DMS 273 (cell line): ENCODE results near the gene SPATA32.

Experiments
- DNase-seq: peaks from one replicate; lab custom pipeline; 2025; ENCODE audit not compliant: unreplicated experiment; lab: John Stamatoyannopoulos, UW

The SPATA32 gene

DNA sequence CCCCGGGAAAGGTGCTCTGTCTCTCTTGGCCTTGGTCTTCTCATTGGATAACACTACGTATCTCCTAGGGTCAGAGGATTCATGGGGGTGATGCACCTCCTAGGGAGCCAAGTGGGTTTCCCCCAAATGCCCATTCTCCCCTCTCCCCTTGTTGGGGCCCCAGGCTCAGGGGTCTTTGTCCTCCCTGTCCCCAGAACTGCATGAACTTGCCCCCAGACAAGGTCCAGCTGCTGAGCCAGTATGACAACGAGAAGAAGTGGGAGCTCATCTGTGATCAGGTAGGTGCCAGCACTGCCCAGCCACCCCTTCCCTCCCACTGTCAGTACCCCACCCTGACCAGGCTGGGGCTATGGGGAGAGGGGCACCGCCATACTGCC, 31.5 kb downstream of the SPATA32 start:
- DNase-seq: no peak

DNA sequence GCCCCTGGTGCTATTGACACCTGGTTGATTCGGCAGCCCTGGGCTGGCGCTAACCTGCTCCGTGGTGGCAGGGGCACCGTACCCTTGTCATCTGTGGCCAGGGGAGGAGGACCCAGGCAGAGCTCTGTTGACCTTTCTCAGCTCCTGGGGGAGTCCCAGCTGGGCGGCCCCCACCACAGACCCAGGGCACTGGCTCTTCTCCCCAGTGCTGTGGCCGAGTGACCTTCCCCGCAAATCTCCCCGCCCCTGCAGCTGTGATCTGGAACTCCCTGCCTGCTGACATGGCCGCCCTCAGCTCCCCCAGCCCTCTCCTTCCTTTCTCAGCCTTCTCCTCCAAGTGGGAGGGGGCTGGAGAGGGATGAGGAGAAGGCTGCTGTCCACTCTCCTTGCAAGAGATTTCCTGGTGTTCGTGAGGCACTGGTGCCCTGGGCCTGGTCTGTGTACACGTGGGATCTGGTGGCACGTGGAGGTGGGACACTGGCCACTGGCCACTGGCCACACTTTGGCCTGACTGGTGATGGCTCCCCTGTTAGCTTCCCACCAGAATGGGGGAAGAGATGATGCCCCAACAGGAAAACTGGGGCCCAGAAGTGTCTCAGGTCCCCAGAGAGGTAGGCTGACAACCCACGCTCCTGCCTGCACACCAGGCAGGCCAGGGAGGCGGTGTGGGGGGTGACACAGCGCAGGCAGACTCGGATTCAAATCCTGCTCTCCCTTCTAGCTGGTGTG, 32.0 kb downstream of the SPATA32 start:
- DNase-seq: no peak

DNA sequence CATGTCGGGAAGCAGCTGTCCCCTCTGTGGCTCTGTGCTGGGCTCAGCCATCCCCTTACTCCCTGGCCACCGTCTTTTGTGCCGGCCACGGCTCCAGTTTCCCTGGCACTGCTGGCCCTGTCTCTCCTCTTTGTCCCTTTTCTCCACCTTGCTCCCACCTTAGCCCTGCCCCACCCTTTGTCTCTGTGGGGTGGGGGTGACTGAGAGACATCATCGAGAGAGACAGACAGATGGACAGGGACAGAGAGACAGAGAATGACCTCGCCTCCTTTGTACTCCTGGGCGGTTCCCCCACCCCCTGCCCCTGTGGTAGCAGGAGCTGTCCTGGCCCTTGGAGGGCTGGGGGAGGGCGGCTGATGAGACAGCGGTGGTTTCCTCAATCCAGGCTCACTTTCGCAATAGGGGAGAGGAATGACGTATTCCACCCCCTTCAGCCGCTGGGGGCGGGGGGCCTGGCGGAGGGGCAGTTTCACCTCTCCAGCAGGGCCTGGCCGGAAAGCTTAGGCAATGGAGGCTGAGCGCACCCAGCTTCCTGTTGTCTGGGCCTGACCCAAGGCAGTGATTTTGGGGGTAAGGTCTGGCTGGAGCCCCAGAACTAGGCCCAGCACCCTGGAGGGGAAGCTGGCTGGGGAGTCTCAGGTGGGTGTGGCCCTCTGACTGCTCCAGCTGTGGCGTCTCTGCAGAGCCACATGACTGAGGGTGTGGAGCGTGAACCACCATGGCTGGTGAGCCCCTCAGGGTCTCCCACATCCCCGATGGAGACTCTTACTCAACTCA, 32.9 kb downstream of the SPATA32 start:
- DNase-seq: peak; percentile 47

DNA sequence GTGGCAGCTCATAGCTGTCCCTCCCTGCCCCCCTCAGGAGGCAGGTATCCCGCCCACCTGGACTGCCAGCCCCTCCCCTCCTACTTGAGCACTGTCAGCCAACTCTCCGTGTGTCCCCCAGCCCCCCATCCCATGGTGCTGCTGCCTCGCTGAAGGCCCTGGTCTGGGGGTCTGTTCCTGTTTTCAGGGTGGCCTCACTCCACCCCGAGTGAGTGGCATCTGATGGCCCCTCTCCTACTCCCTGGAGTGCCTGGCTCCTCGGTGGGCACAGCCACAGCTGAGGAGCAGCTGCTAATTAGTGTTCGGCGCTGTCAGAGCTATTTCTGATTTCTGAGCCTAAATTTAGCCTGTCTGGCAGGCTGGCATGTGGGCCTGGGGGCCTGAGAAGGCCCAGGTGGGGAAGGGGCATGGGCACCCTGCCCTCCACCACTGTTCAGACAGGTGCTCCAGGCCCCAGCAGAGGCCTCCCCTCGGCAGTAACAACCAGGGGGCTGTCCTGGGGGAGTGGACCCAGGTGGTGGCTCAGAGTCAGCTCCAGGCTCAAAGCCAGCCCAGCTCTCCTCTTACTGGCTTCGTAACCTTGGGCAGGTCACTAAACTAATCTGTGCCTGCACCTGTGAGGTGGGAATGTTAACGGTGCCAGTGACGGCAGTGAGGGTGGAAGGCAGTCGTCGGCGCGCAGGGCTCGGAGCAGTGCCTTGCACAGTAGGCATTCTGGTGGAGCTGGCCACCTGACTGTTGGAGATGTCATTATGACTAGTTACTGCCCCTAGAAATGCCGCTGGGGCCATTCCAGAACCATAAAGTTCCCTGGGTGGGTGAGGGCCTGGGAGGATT, 33.8 kb downstream of the SPATA32 start:
- DNase-seq: peak; percentile 46

DNA sequence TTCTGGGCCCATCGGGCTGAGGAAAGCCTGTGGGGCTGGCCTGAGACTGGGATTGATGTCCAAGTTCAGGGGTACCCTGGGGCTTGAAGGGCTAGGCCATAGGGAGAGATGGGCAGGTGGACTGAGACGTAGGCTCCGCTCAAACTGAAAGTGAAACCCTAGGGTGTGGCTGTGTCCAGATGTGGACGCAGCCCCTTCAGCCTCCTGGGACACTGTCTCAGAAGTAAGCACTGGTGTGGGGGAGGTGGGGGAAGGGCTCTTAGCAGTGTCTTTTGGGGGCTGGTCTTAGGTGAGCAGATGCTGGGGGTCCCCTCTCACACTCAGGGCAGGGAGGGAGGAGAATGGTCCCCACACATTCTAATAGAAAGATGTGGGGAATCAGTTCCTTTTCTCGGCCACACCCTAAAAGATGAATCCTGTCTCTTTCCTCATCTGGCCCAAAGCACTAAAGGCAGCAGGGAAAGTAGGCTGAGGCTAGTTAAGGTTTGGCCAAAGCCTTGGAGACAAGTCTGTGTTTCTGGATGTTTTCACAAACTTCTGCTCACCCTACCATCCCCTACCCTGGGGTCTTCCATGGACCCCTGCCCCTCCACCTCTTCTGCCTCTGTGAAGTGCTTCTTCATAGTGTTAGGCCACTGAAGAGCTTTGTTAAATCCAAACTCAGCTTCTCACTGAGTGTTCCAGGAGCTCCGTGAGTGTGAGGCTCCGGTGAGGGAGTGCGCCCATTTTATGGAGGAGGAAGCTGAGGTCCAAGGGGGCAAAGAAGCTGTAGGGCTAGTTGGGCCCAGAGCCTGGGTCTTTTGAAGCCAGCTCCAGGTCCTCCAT, 34.6 kb downstream of the SPATA32 start:
- DNase-seq: no peak

- no peak for DNase-seq
Measured at GRCh38 chr17:45226576-45226975, 35.3 kb downstream of the SPATA32 start.

- DNase-seq: no peak
Measured at GRCh38 chr17:45225964-45226530, 35.8 kb downstream of the SPATA32 start.

- DNase-seq: peak; percentile 36
Measured at GRCh38 chr17:45225051-45225700, 36.7 kb downstream of the SPATA32 start.

DNA sequence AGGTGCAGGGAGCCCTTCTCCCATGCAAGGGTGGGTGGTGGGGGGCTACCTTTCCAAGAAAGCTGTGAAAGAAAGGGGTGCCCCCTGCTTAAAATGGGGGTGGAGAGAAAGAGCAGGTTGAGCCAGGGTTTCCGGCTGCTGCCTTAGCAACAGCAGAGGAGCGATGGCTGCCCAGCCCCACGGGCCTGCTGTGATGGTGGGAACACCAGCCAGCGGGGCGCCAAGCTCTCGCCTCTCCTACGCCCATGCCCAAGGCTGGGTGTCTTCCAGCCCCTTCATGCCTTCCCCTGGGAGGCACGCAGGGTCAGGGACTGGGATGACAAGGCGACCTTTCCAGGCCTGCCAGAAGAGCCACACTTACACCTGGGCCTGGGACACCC, 37.2 kb downstream of the SPATA32 start:
- DNase-seq: no peak

DNA sequence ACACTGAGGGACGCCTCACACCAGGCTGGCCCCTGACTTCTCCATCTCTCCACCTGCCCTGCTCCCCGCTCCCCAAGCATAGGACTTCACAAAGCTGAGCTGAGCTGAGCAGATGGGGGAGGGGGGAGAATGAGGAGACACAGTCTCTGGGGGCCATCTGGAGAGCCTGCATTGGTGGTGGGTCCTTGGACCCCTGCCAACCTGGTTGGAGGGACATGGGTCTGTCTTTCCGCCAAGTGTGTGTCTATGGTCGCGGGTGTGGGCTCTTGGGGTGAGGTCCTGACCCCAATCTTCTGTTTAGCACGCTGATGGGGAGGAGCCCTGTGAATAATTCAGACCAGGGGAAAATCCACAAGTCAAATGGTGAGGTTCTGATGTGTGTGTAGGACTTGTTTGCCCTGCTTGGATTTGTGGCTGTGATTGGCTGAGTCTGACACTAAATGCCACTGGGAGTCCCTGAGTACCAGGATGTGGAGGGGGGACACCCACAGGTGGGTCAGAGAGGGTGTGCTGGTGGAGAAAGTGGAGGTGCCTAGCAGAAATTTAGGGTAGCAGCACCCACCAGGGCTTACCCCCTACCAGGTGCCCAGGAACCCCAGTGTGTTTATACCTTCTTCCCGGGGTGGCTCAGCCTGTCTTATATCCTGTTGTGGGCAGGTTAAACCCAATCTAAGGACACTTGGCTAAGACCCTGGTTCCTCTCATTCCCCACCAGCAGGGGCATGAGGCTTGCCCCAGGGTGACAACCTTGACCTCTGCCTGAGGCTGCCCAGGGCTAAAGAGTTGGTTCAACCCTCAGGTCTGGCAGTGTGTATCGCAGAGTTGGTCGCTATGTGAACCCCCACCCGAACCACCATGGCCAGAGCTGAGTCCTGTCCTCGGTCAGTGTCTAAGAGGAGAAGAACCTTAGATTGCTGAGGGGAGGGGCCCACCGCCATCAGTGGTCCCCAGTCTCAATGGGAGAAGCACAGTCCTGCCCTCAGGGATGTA, 38.1 kb downstream of the SPATA32 start:
- peak; percentile 50 for DNase-seq

- no peak for DNase-seq
Measured at GRCh38 chr17:45222996-45223538, 38.8 kb downstream of the SPATA32 start.

GRCh38 chr17:45222289-45222995, 39.5 kb downstream of the SPATA32 start:
- DNase-seq: peak; percentile 53

- peak; percentile 42 for DNase-seq
Measured at GRCh38 chr17:45222014-45222288, 39.9 kb downstream of the SPATA32 start.

- peak; percentile 63 for DNase-seq
Measured at GRCh38 chr17:45221081-45222013, 40.5 kb downstream of the SPATA32 start, which contains the start of gene FMNL1. FMNL1 (plus strand) TSS chr17:45221885; CDS start chr17:45222125, 240 bp downstream.

DNA sequence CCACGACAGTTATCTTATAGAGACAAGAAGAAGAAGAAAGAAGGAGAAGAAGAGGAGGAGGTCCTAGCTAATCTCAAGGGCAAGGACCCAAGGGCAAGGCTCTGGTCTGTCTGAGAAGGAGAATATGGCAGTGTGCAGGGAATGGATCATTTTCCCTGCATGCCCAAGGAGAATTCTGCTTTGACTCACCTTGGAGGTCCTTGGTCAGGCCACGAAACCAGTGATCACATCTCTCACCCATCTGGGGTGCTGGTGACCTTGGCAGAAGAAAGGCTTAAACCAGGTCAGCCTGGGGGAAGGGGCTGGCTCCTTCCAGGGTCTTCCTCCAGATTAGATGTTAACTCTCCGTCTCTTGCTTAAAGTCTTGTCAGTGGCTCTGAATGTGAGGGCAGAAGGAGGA, 41.8 kb downstream of the SPATA32 start:
- DNase-seq: no peak

DNA sequence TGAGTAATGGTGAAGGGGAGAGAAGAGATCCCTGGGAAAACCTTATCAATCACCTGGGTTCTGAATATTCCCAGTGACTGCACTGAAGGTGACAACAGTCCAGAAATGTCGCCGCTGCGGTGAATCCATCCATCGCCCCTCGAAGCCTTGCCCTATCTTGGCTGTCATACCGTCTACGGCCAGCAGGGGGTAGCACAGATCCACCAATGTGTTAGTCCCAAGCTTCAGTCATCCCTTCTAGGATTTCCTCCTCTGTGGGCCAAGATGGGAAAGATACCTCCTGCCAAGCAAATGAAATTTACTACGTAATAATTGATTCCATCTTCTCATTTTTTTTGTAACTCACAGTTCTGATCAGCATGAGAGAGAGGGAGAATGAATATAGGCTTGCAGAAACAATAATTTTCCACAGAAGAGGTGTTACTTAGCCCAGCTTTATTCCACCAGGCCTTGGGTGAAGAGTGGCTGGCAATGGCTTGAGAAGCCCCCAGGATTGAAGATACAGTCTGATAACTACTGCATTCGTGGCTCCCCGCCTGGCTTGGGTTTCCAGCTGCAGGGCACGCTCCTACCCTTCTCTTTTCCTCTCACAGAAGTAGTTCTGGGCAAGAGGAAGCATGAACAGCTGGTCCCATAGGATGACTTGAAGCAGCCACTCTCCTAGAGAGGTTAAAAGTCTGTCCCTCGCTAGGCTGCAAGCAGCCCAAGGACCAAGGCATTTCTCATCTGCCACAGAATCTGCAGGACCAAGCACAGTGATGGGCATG, 42.8 kb downstream of the SPATA32 start:
- DNase-seq: peak; percentile 92
